ENCODE measurements around the gene MB21D2. TPM values are rescaled to one million over a fixed set of nuclear protein-coding genes. Genes with fewer than 3 reads are reported as not detected.

MB21D2 gene
- total RNA-seq, 4 donors from 2014 or later, result 3.5 to 18.2 (median 5.2) TPM

DNA sequence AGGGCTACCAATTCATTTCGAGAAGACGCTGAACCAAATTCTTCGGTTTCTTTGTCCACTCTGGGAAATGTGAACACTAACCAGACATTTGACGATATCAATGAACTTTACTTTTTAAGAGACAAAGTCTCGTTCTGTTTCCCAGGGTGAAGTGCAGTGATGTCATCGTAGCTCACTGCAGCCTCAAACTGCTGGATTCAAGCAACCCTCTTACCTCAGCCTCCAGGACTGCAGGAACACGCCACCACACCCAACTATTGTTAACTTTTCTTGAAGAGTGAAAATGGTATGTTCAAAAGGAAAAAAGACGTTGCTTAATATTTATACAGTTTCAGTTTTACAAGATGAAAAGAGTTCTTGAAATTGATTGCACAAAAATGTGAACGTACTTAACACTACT is 30.6 kb downstream of the MB21D2 start:
- no peak for ATAC-seq (ENCODE audit: low FRiP score)
- no peak for DNase-seq (ENCODE audit: low spot score)
- TF ChIP-seq, protein P1, sequence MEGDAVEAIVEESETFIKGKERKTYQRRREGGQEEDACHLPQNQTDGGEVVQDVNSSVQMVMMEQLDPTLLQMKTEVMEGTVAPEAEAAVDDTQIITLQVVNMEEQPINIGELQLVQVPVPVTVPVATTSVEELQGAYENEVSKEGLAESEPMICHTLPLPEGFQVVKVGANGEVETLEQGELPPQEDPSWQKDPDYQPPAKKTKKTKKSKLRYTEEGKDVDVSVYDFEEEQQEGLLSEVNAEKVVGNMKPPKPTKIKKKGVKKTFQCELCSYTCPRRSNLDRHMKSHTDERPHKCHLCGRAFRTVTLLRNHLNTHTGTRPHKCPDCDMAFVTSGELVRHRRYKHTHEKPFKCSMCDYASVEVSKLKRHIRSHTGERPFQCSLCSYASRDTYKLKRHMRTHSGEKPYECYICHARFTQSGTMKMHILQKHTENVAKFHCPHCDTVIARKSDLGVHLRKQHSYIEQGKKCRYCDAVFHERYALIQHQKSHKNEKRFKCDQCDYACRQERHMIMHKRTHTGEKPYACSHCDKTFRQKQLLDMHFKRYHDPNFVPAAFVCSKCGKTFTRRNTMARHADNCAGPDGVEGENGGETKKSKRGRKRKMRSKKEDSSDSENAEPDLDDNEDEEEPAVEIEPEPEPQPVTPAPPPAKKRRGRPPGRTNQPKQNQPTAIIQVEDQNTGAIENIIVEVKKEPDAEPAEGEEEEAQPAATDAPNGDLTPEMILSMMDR (IDR thresholded peaks at IDR 0.05), result no peak

DNA sequence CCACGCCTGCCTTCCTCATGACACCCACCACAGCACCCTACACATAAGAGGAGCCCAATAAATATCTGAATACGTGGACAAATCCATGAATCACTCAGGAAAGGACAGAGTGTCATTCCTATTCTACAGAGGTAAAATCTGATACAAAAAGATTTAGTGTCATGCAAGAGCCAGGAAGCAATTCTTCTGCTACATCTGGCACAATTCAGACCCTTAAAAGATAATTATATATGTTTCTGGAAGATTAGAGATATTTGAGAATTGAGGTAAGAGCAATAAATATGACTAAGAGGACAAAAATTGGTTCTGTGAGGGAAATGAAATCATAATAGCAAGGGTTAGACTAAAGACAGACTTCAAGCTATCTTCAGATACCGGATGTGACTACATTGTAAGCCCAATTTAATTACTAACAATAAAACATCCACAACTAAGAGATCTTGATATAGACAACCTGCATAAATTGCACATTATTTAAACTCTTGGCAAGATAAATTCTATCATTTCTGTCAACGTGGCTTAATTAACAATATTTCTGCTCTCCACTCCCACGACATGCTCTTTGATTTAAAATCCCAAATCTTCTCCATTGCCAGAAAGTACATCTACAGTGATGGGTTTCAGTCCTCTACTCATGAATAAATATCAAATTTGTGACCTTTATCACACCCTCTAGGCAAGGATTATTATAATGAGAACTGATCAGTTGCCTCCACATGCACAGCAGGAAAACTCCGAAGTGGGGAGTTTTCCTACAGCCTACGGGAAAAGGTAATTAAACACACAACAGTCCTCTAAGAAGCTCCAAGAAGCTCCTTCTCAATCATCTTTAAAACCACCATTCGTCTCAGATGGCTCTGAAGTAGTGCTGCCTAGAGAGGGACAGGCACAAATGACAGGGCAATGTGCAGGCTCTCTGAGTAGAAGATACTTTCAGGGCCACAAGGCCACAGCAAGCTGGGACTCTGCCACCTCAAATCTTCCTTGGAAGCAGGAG is 32.6 kb downstream of the MB21D2 start:
- DNase-seq (ENCODE audit: low spot score) (no peak), ATAC-seq (ENCODE audit: low FRiP score) (no peak)

GRCh38 chr3:192883512-192883911 is 34.1 kb downstream of the MB21D2 start:
- DNase-seq (ENCODE audit: low spot score) (no peak), ATAC-seq (ENCODE audit: low FRiP score) (no peak)
- TF ChIP-seq, protein P1 (IDR thresholded peaks at IDR 0.05), result no peak

More for the DNA sequence above, 32.6 kb downstream of the MB21D2 start:
- TF ChIP-seq, protein P1 (IDR thresholded peaks at IDR 0.05), result no peak

GRCh38 chr3:192881159-192881786 is 36.4 kb downstream of the MB21D2 start:
- ATAC-seq (ENCODE audit: low FRiP score), result no peak
- DNase-seq (ENCODE audit: low spot score), result no peak
- TF ChIP-seq, protein P1 (IDR thresholded peaks at IDR 0.05), result no peak

DNA sequence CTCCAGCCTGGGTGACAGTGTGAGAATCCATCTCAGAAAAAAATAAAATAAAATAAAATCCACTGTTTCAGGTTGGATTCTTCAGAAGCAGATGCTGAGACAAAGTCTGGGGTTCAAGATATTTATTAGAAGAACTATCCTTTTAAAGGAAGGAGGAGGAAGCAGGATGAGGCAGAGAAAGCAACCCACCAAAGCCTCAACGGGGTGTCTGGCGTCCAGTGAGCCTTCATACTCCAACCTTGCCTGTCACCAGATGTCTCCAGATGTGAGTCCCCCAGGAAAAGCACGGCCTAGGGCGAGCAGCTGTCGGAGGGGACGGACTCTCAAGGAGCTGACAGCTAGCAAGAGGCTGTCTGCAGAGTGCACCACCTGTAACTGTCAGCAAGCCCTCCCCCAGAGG is 37.3 kb downstream of the MB21D2 start:
- DNase-seq (ENCODE audit: low spot score), result no peak
- no peak for ATAC-seq (ENCODE audit: low FRiP score)
- TF ChIP-seq, protein P1 (IDR thresholded peaks at IDR 0.05), result no peak

DNA sequence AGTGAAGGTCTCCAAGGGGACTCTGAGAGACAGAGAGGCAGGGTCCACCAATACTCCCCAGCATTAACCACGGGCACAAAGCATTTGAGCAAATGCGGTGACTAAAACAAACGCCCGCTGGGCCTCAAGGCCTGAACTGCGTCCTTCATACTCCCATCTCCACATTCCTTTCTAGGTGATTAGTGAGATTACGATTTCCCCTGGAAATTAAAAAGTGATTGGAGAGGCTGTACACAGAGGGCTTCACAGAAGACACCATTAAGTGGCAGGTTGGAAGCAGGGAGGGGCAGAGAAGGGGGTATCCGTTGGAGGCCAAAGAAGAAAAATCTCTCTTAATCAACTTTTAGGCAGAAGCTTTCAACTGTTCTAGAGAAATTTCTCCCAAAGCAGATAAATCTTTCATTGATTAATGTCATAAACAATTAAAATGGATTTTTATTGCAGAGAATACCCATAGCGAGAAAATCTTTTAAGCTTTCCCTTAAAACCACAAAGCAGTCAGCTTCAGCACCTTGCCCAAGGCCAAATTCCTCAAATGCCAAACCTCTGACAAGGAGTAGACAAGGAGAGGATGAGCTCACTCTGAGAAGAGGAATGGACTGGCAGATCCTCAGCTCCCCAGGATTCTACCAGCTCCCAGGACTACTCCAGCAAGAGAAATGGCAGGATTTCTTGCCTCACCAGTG is 38.2 kb downstream of the MB21D2 start:
- TF ChIP-seq, protein P1 (IDR thresholded peaks at IDR 0.05), result no peak
- ATAC-seq (ENCODE audit: low FRiP score), result peak; percentile 93
- no peak for DNase-seq (ENCODE audit: low spot score)

All from omental fat pad (tissue), 4 donors.